Progenitor cell of endocrine pancreas (in vitro differentiated cells): ENCODE measurements around the gene SLC16A10. TPM values are rescaled to one million over a fixed set of nuclear protein-coding genes. Genes with fewer than 3 reads are reported as not detected.

Experiments
- DNase-seq: peaks from one replicate; pipeline ENCODE4 v3.0.0; 2021; ENCODE audit warnings: low spot score; ENCODE audit not compliant: unreplicated experiment
- H3K27ac Mint-ChIP-seq: 2 replicates; pipeline ENCODE4 v1.8.0; 2021; ENCODE audit warnings: mild to moderate bottlenecking, moderate library complexity, mixed read lengths
- H3K27me3 Mint-ChIP-seq: 2 replicates; pipeline ENCODE4 v1.8.0; 2021; ENCODE audit warnings: mixed read lengths
- H3K36me3 Mint-ChIP-seq: 2 replicates; pipeline ENCODE4 v1.8.0; 2022; ENCODE audit warnings: mixed read lengths; ENCODE audit not compliant: insufficient read depth
- H3K4me1 Mint-ChIP-seq: 2 replicates; pipeline ENCODE4 v1.8.0; 2021; ENCODE audit warnings: low read depth, mixed read lengths
- H3K4me3 Mint-ChIP-seq: 2 replicates; pipeline ENCODE4 v1.8.0; 2021; ENCODE audit warnings: low read depth, mild to moderate bottlenecking, moderate library complexity, mixed read lengths
- H3K9me3 Mint-ChIP-seq: 2 replicates; pipeline ENCODE4 v1.8.0; 2021; ENCODE audit warnings: low read depth, mixed read lengths
- CTCF ChIP-seq: fragments of 200-600 bp; sonication (generic); IDR thresholded peaks from one replicate; pipeline ENCODE4 v1.5.0; 2021; ENCODE audit warnings: antibody characterized with exemption, mild to moderate bottlenecking; ENCODE audit not compliant: unreplicated experiment
- total RNA-seq: library from RNA; stranded (reverse); gene quantifications from 2 replicates; pipeline ENCODE4 v1.2.1, GENCODE V29; 2021

SLC16A10 gene
- total RNA-seq, 1 donor from 2014 or later = 7.0 TPM

GRCh38 chr6:111274593-111275217 lies 187.4 kb downstream of the SLC16A10 start:
- no peak for DNase-seq
- peaks cover 2% of the 10 kb centered on the region for H3K4me1 Mint-ChIP-seq
- no peaks in the 10 kb centered on the region for H3K27me3 Mint-ChIP-seq
- peaks cover 65% of the 10 kb centered on the region for H3K36me3 Mint-ChIP-seq
- TF ChIP-seq CTCF = no peak
- H3K27ac Mint-ChIP-seq = no peak overlapping the region
- no peak overlapping the region for H3K4me3 Mint-ChIP-seq
- H3K9me3 Mint-ChIP-seq = peaks cover 17% of the 10 kb centered on the region

- Mint-ChIP-seq H3K27ac (no peak overlapping the region), H3K36me3 (peaks cover 71% of the 10 kb centered on the region), H3K9me3 (peaks cover 17% of the 10 kb centered on the region), H3K4me3 (no peak overlapping the region), H3K27me3 (no peaks in the 10 kb centered on the region), H3K4me1 (peaks cover 2% of the 10 kb centered on the region)
- TF ChIP-seq CTCF = no peak
- DNase-seq = no peak
Measured at GRCh38 chr6:111276335-111276734, 189.0 kb downstream of the SLC16A10 start.

DNA sequence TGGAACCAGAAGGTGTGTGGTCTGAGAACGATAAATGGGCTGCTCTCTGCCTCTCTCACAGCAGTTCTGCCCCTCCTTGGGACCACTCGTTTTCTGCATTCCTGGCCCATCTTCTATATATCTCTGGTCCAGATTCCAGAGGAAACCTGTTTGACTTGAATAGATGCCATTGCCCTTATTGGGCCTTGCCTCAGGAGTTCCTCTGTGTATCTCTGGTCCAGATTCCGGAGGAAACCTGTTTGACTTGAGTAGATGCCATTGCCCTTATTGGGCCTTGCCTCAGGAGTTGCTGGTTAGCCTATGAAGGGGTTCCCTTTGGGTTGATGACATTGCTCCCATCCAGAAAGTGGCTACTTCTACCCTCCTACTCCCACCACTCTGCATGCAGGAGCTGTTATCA lies 189.4 kb downstream of the SLC16A10 start:
- TF ChIP-seq CTCF = no peak
- Mint-ChIP-seq H3K27ac (no peak overlapping the region), H3K4me3 (no peak overlapping the region), H3K9me3 (peaks cover 17% of the 10 kb centered on the region), H3K36me3 (peaks cover 72% of the 10 kb centered on the region), H3K27me3 (no peaks in the 10 kb centered on the region), H3K4me1 (peaks cover 2% of the 10 kb centered on the region)
- no peak for DNase-seq

- Mint-ChIP-seq H3K36me3 (peaks cover 80% of the 10 kb centered on the region), H3K4me3 (no peak overlapping the region), H3K4me1 (peaks cover 2% of the 10 kb centered on the region), H3K9me3 (peaks cover 19% of the 10 kb centered on the region), H3K27me3 (no peaks in the 10 kb centered on the region), H3K27ac (no peak overlapping the region)
- DNase-seq = no peak
- no peak for TF ChIP-seq CTCF
Measured at GRCh38 chr6:111277819-111278218, 190.5 kb downstream of the SLC16A10 start.

GRCh38 chr6:111278731-111279130 lies 191.4 kb downstream of the SLC16A10 start:
- Mint-ChIP-seq H3K27me3 (no peaks in the 10 kb centered on the region), H3K36me3 (peaks cover 75% of the 10 kb centered on the region), H3K4me1 (peaks cover 2% of the 10 kb centered on the region), H3K27ac (peak overlapping the region; percentile 44), H3K9me3 (peaks cover 15% of the 10 kb centered on the region), H3K4me3 (no peak overlapping the region)
- DNase-seq = no peak
- TF ChIP-seq CTCF = no peak
